Measurements from ENCODE around the gene CCDC74A.
"Not testable (repeated sequence)": the region's sequence is repeated elsewhere in the genome, so short reads cannot be mapped to it uniquely, and the experiment has no call there.

Gene CCDC74A

DNA sequence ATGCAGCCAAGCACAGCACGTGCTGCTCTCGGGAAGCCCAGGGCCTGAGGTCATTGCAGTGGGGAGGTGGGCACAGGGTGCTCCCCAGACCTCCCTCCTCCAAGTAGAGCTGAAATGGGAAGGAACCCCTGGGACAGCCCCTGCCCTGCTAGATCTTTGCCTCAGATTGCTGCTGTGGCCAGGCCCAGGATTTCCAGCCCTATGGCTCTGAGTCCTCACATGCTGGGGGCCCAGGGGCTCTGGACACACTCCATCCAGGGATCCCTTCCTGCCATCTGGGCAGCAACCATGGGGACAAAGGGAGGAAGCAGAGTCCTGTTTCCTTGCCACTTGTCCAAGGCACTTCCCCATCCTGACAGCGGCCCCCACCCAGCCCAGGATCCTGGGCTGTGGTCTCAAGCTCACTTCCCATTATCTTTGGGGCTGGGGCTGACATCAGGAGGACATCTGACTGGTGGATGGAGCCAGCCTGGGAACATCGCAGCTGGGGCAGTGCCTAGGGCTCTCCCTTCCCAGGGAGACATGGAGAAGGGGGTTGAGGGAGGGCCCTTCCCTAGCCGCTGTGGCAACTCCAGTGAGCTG, 2.3 kb downstream of the CCDC74A start:
- DNase-seq, result not testable (repeated sequence)

DNA sequence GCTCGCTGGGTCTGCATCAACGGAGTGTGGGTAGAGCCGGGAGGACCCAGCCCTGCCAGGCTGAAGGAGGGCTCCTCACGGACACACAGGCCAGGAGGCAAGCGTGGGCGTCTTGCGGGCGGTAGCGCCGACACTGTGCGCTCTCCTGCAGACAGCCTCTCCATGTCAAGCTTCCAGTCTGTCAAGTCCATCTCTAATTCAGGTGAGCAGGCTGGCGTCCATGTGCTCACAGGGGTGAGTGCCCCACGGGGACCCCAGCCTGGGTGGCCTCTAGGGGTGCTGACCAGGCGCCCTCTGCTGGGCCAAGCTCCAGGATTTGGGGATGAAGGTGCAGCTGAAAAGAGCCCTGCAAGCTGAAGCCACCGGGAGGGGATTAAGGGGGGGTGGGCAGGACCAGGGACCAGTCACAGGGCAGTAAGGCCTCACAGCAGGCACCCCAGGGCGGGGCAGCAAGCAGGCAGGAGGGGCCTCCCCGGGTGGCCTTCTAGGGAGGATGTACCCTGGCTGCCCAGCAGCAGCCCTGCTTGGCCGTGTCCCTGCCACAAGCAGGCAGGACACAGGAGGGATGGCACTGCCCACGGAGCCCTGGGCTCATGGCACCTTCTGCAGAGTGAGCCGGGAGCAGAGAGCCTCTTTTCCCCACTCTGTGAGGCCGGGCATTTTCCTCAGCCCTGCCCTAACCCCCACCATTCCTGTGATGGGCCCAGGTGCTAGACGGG, 3.1 kb downstream of the CCDC74A start:
- not testable (repeated sequence) for DNase-seq

DNA sequence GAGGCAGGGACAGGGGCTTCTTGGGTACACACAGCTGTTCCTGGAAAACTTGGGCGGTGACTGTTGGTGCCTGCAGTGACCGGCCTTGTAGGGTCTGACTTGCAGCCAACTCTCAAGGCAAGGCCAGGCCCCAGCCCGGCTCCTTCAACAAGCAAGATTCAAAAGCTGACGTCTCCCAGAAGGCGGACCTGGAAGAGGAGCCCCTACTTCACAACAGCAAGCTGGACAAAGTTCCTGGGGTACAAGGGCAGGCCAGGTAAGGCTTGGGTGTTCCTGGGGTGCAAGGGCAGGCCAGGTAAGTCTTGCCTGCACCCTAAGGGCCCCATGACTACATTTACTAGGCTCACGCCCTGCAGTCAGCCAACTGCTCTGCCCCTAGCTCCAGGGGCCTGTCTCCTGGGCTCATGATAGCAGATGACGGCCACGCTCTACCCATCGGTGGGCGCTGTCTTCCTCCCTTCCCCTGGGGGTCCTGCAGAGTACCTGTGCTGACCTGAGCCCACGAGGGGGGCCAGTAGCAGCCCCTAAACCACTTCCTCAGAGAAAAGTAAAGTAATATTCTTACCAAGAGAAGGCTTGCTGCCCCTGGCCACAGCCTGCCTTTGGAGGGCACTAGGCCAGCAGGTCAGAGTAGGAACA, 4.0 kb downstream of the CCDC74A start:
- DNase-seq, result not testable (repeated sequence)

DNA sequence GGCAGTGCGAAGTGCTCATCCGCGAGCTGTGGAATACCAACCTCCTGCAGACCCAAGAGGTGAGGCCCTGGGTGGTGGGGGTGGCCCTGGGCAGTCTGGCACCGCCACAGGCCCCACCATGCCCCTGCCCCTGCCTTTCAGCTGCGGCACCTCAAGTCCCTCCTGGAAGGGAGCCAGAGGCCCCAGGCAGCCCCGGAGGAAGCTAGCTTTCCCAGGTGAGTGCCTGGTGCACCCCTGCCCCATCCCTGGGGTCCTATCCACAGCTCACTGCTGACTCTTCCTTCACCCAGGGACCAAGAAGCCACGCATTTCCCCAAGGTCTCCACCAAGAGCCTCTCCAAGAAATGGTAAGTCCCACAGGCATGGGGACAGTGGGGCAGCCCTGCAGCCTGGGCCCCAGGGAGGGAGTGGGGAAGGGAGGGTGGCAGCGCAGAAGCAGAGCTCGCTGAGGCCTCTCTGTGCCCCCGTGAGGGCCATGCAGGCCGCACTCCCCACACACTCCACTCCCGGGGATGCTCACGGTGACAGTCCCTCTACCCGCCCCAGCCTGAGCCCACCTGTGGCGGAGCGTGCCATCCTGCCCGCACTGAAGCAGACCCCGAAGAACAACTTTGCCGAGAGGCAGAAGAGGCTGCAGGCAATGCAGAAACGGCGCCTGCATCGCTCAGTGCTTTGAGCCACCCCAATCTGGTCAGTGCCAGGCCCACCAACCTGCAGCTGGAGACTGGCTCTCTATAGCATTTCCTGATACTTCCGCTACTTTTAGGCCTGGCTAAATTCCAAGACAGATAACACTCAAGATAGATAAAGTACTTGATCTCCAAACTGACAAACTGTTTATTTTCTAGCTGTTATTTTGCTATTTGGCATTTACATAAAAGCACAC, 5.3 kb downstream of the CCDC74A start:
- not testable (repeated sequence) for DNase-seq

DNA sequence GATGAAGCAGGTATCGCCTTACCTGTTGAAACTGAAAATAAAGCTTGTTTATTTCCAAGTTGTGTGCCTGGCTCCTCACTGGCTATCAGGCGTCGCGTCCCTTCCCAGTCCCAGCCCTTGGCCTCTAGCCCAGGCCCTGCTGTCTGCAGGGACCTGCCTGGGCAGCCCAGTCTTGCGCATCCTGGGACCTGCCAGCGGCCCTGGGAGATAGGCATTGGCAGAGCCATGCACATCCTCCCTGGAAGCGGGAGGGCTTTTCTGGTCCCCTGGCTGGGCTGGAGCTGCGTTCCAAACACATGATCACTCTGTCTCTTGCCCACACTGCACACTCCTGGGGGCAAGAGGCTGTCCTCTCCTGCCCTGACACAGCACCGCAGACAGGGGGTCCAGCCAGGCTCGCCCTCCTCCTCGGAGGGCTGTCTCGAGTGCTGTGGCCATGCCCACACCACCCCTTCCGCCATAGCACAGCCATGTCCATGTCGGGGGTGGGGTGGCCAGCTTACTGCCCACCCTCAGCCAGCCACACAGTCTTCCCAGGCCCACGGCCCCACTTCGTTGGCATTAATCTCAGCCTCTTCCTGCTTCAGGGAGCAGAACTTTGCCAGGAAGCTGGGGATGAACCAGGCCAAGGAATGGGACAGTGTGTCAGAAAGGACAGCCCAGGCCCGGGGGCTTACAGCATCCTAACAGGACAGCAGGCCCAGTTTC, 6.1 kb downstream of the CCDC74A start:
- DNase-seq, result not testable (repeated sequence)

DNA sequence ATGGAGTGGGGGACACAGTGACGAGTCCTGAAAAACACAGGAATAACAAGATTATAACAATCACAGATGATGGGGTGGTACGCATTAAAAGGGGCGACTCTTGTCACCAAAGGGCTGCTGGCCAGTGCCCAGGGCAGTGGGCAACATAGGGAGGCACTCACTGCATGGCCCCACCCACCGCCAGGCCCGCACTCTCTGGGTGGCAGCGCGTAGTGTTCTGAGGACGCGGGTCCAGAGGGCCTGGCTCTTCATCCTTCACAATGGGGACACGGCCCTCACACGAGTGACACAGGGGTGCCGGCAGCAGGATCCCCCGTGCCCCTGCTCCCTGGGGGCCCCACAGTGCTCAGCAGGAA, 6.6 kb downstream of the CCDC74A start:
- DNase-seq, result not testable (repeated sequence)

DNA sequence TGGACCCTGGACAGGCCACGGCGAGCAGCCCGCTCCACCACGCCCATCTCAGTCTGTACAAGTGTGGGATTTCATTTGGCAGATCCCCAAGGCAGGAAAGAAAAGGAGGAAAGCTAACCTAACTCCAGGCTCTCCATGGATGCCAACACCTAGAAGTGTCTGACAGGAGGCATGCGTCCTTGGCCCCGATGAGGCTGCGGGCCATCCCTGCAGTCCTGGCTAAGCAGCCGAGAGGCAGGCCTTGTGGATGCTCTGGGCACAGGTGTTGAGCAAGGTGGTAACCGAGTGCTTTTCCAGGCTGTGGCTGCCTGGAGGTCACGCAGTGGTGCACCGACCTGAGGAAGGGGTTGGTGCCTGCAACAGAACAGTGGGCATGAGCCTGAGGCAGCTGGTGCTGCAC, 7.3 kb downstream of the CCDC74A start:
- DNase-seq, result not testable (repeated sequence)

DNA sequence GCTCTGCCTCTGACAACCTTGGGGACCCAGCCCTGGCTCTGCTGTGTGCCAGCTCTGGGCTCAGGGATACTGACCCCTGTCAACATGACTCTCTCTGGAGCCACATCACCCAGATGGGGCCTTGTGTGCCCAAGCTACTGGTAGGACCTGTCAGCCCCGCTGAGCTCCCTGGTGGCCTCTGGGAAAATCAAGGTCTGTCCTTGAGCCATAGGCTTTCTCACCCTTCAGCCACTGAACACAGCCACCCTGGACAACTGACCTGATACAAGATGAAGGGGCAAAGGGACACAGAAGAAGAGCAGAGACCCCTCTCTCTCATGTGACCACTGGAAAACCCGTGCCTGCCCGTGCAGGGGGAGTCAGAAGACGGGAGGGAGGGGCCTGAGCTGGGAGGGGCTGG, 7.8 kb downstream of the CCDC74A start:
- DNase-seq, result no peak

DNA sequence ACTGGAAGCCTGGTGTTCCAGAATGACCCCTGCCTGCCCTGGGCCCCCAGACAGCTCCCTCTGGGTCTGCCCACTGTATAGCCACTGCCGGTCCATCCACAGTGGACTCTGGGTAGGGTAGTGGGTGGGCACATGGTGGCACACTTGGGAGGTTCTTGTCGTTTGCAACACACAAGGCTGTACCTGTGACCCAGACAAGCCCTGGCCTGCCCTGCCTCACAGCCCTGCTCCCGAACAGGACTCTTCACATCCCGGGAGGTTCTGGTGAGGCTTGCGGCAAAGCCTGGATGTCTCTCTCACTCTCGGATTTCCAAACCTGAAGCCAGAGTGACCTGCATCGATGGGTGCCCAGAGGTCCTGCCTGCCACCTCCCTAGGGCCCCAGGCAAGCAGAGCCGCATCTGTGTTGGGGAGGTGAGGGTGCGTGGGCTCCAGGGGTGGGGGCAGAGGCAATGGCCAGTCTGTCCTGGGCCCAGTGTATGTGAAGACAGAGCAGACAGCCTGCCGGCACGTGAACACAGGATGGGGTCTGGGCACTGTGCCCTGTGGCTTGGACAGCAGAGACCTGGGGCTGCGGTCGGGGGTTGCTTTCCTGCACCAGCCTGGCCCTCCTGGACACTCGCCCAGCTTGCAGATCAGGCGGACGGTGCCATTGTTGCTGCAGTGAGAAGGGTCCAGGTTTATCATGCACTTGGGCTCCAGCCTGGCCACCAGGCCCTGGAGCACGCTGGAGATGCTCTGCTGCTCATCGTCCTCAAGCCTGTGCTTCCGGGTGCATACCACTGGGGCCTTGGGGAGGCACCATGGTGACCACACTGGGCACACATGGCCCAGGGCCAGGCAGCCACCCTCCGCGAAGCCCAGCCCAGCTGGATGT, 8.5 kb downstream of the CCDC74A start:
- DNase-seq, result not testable (repeated sequence)

DNA sequence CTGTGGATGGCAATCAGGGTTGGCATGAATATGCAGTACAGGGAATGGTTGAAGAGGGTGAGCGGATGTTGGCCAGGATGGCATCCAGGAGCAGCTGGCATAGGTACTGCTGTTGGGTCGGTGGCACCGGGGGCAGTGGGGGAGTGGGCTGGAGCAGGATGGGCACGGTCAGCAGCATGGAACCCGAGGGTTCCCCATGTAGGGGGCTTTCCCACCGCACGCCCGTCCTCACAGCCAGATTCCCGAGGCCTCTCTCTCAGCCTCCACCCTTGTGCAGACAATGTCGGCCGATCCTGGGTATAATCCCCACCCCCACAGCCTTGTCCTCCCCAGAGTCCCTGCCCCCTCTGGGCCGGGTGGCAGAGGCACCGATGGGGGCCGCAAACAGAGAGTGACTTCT, 9.2 kb downstream of the CCDC74A start:
- DNase-seq, result not testable (repeated sequence)

DNA sequence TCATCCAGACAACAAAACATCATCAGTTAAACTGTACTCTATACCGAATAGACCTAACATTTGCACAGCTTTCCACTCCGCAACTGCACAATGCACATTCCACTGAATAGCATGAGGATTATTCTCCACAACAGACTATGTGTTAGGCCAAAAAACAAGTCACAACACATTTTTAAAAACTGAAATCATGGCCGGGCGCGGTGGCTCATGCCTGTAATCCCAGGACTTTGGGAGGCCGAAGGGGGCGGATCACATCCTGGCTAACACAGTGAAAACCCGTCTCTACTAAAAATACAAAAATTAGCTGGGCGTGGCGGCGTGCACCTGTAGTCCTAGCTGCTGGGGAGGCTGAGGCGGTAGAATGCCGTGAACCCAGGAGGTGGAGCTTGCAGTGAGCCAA, 11.2 kb downstream of the CCDC74A start:
- peak; percentile 1 for DNase-seq

DNA sequence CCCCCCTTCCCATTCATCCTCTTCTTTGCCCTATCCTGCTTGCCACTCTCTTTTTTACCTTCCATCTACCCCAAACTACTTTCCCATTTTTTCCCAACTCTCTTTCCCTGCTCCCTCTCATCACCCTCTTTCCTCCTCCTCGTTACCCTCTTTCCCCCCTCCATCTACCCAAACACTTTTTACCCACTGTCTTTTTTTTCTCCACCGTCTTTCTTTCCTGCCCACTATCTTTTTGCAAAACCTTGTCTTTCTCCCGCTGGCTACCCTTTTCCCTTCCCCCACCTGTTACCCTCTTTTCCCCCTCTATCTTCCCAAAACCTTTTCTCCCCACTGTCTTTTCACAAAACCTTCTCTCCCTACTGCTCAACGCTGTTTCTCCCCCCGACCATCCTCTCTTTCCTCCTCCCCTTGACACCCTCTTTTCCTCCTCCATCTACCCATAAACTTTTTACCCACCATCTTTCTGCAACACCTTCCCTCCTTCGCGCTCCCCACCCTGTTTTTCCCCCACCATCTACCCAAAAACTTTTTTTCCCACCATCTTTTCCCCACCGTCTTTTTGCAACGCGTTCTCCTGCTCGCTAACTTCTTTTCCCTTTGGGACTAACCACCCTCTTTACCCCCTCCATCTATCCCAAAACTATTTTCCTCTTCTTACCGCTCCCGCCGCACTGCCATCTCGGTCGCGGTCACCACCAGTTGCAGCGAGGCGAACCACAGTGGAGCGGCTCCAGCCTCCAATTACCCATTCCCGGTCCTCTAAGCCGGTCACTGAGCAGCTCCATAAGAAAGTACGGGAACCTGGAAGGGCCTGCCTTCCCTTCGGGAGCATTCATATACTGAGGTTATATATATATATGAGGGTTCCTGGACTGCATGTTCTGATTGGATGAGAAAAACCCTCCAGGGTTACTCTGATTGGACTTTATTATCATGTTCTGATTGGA, 15.0 kb downstream of the CCDC74A start:
- DNase-seq, result peak; percentile 0

DNA sequence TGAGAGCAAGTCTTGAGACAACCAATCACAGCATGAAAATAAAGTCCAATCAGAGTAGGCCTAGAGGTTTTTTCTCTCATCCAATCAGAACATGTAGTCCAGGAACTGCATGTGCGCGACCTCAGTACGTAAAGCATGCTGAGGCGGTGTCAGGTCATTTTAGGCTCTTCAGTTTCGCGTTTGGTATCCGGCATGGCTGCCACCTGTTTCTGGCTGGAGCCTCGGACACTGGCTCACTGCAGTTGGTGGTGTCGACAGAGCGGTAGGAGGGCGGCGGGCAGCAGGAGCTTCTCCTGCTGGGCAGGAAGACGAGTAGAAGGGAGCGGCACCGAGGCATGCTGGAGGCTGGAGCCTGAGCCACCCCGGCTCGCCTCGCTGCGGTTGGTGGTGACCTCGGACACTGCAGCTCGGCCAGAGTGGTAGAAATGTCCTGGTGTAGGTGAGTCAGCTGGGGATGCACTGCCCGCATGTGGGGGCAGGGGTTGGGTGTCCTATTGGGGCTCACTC, 15.8 kb downstream of the CCDC74A start:
- peak; percentile 2 for DNase-seq

DNA sequence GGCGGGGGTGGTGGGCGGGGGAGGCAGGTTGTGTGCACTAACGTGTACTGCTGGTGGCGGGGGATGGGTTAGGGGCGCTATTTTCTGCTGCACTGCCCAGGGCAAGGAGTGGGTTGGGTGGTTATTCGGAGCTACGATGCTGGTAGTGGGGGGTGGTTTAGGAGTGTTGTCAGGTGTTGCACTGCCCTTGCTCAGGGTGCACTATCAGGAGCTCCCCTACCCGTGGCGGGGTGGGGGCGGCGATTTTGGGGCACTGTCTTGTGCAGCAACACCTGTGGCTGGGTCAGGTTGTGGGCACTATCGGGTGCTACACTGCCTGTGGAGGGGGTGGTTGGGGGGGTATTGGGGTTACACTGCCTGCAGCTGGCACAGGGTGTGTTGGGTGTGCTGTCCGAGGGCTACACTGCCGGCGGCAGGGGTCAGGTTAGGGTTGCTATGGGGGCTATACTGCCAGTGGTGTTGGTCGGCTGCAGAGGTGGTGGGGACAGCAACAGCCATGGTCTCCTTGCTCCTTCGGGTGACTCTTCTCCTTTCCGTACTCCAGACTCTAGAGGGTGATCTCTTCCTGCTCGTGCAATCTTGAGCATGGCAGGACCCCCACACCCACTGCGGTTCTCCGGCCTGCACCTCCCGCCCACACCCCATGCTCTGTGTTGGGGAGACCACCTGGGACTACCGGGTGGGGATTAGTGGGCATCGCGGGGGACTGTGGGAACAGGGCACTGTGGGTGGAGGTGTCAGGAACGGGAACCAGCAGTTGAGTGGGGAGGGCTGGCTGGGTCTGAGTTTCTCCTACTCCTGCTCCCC, 16.5 kb downstream of the CCDC74A start:
- peak; percentile 1 for DNase-seq

DNA sequence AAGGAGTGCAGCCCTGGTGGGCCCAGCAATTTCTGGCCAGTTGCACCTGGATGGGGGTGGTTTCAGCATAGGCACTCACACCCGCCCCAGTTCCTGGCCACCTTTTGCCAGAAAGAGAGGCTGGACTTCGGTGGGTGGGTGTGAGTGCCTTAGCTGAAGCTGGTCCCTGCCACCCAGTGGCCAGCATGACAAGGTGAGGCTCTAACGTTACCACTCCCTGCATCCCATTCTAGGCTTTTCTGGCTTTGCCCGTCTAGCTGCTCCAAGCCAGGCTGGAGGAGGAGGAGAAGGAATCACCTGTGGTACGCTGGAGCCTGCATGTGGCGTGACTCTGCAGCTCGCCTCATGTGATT, 17.1 kb downstream of the CCDC74A start:
- not testable (repeated sequence) for DNase-seq

DNA sequence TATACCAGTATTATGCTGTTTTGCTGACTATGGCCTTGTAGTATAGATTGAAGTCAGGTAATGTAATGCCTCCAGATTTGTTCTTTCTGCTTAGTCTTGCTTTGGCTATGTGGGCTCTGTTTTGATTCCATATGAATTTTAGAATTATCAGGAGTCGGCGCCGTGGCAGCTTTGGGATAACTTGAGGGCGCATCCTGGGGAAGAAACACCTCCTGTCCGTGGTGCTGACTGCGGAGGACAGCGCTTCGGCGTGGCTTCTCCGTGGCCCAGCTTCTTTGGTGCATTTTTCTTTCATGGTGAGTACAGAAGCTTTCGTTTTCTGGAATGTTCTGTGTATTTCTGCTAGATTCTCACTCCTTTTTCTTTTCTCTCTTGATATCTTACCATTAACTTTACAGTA, 25.2 kb downstream of the CCDC74A start:
- DNase-seq, result no peak

DNA sequence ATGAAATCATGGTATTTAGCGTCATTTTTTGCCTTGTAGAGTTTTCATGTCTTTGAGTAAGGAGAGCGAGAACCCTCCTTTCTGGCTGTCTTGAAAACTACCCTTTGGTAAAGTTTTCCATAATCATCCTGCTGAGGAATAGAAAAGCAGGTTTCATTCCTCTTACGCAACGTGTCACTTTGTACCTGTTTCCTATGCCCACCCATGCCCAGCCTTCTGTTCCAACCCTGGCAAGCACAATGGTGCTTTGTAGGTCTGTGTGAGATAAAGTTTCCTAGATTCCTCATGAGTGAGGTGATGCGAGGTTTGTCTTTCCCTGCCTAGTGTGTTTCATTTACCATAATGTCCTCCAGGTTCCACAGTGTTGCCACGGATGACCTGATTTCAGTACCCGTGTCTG, 29.3 kb downstream of the CCDC74A start:
- DNase-seq, result no peak

DNA sequence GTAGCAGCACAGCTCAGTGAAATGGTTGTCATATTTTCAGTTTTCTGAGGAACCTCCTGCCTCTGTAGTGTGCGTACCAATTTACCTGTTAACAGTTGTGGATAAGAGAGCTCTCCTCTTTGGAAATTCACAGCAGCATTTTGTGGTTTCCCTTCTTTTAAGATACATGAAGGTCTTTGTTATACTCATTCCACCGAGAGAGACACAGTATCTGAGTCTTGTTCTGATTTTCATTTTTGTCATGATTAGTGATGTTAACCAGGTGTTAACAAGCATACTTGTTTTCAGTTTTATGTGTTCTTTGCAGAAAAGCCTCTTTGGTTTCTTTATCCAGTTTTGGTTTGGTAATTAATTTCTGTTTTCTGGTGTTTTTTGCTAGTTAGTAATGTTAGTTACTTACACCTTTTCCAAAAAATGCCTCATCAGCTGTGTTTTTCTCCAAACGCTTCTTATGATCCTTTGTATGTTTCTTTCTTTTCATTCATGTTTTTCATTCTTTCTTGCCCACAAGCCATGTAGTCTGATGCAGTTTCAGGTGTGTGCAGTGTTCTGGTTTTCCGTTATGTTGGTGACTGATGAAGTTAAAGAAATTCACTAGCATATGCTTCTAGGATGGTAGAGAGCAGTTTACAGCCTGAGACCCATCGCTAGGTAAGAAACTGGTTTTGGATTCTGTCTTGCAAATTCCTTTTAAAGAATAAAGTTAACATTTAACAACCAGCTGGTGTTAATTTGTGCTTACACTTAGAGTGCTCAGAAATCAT, 30.1 kb downstream of the CCDC74A start:
- no peak for DNase-seq

DNA sequence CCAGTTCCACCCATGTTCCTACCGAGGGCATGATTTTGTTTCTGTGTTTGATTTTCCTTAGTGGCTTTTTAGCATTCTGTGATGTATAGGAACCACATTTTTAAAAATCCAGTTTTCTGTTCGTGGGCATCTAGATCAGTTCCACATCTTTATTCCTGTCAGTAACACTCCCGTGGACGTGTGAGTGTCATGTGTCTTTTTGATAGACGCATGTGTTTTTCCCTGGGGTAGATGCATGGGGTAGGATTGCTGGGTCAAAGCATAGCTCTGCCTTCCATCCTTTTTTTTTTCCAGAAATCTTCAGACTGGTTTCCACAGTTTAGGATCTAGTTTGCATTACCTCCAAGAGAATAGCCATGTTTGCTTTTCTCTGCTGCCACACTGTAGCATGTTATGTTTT, 38.7 kb downstream of the CCDC74A start:
- no peak for DNase-seq
